K562 (cell line): Measurements from ENCODE around the gene KRTAP1-1. TPM values are rescaled to one million over a fixed set of nuclear protein-coding genes. Genes with fewer than 3 reads are reported as not detected.

Source experiments
- ATAC-seq: fragments of 200-7000 bp; cut with Tn5 transposase; 3 replicates; pipeline ENCODE4 v1.9.1; 2020; ENCODE audit warnings: moderate library complexity
- BruUV-seq: library from RNA; stranded (reverse); fragments of 400-500 nt; replicated peaks from 2 replicates; lab custom pipeline; 2021; lab: Mats Ljungman, UMichigan
- CTCF ChIA-PET: fragments of 300-600 bp; formaldehyde crosslinking; extraction: SDS; loops from one replicate; lab custom pipeline; 2021; ENCODE audit warnings: low intra/inter-chr PET ratio; lab: Yijun Ruan, JAX
- POLR2A ChIA-PET: fragments of 300-600, 350-650 bp; sonication (Branson Sonifier 250); formaldehyde crosslinking; extraction: SDS; loops from one replicate; lab custom pipeline; 2021; ENCODE audit warnings: antibody characterized with exemption, inconsistent platforms; lab: Yijun Ruan, JAX
- DNase-seq, 4 experiments: peaks; one replicate each; pipeline versions ENCODE4 v3.0.0 to v3.0.0-alpha.2; 2011 to 2018; ENCODE audit warnings: low spot score in 3 of 4, mixed read lengths in 3 of 4; ENCODE audit errors: extremely low read depth in 1 of 4
- FAIRE-seq: peaks from 2 replicates; lab custom pipeline; 2011; peaks lifted over from hg19 to GRCh38; lab: Jason Lieb, UNC
- H2AFZ ChIP-seq: 2 replicates; pipeline ENCODE4 v1.6.0; 2011; ENCODE audit warnings: low read depth, low read length, control low read depth, inconsistent platforms
- H3K27ac ChIP-seq: fragments of 200-600 bp; 3 replicates; pipeline ENCODE4 v1.8.0; 2011; ENCODE audit warnings: low read depth, mild to moderate bottlenecking, control low read depth, inconsistent platforms, low read length, moderate library complexity, mixed read lengths; ENCODE audit errors: extremely low read depth
- H3K27me3 ChIP-seq, 2 experiments: fragments of 300-600 bp in 1 of 2; 2 replicates in 1 of 2; 3 replicates in 1 of 2; pipeline versions ENCODE4 v1.6.0 to v1.8.0; 2011; ENCODE audit warnings: inconsistent platforms in 2 of 2, low read length in 2 of 2, mild to moderate bottlenecking in 1 of 2, mixed read lengths in 1 of 2, moderate library complexity in 1 of 2; ENCODE audit not compliant: control insufficient read depth in 2 of 2, insufficient read depth in 2 of 2
- H3K36me3 ChIP-seq: fragments of 300-600 bp; 3 replicates; pipeline ENCODE4 v1.8.0; 2011; ENCODE audit warnings: mild to moderate bottlenecking, low read length, inconsistent platforms; ENCODE audit not compliant: control insufficient read depth, insufficient read depth
- H3K4me1 ChIP-seq, 2 experiments: fragments of 200-600 bp in 1 of 2; replicated peaks in 1 of 2; 2 replicates in 1 of 2; 3 replicates in 1 of 2; pipeline versions ENCODE4 v1.5.1 to v1.8.0; 2011; ENCODE audit warnings: inconsistent platforms in 2 of 2, low read length in 2 of 2, mild to moderate bottlenecking in 1 of 2, mixed read lengths in 1 of 2, moderate library complexity in 1 of 2; ENCODE audit not compliant: control insufficient read depth in 2 of 2, insufficient read depth in 2 of 2
- H3K4me2 ChIP-seq: 2 replicates; pipeline ENCODE4 v1.6.1; 2011; ENCODE audit warnings: low read length, control low read depth, inconsistent platforms, mixed read lengths; ENCODE audit not compliant: insufficient read depth
- H3K4me3 ChIP-seq: fragments of 200-600 bp; sonication (generic), shearing (Covaris generic); 2 replicates; pipeline ENCODE4 v1.5.1; 2016; ENCODE audit warnings: control low read depth, inconsistent platforms
- H3K79me2 ChIP-seq: fragments of 200-600 bp; 3 replicates; pipeline ENCODE4 v1.8.0; 2011; ENCODE audit warnings: low read length, inconsistent platforms; ENCODE audit not compliant: control insufficient read depth, insufficient read depth
- H3K9ac ChIP-seq, 2 experiments: 2 replicates each; pipeline versions ENCODE4 v1.6.0 to v1.6.1; 2011; ENCODE audit warnings: low read depth in 2 of 2, low read length in 2 of 2, control low read depth in 1 of 2, inconsistent platforms in 1 of 2, mild to moderate bottlenecking in 1 of 2, mixed read lengths in 1 of 2; ENCODE audit not compliant: insufficient read depth in 1 of 2
- H3K9me1 ChIP-seq: one replicate; pipeline ENCODE4 v1.6.0; 2011; ENCODE audit warnings: inconsistent platforms, mild to moderate bottlenecking, low read length, moderate library complexity; ENCODE audit not compliant: control insufficient read depth, insufficient read depth
- H3K9me3 ChIP-seq: replicated peaks from 2 replicates; pipeline ENCODE4 v1.5.1; 2011; ENCODE audit warnings: low read depth, low read length, inconsistent platforms; ENCODE audit not compliant: control insufficient read depth, insufficient read depth
- H4K20me1 ChIP-seq: replicated peaks from 2 replicates; pipeline ENCODE4 v1.6.1; 2011; ENCODE audit warnings: low read length, inconsistent platforms, mixed read lengths; ENCODE audit not compliant: control insufficient read depth, insufficient read depth
- MAFG ChIP-seq: fragments of 450-650 bp; conservative IDR thresholded peaks from 2 replicates; pipeline ENCODE4 v1.6.1; 2016; ENCODE audit warnings: missing genetic modification characterization, missing compliant biosample characterization
- MYBL2 ChIP-seq, 2 experiments: fragments of 450-650 bp in 1 of 2; sonication (generic) in 1 of 2; formaldehyde crosslinking in 1 of 2; IDR thresholded peaks; 2 replicates each; pipeline versions ENCODE4 v1.6.1 to v1.8.1; 2017 to 2022; ENCODE audit warnings: borderline replicate concordance in 1 of 2, inconsistent platforms in 1 of 2, low read depth in 1 of 2, mild to moderate bottlenecking in 1 of 2, missing genetic modification reagents in 1 of 2, moderate library complexity in 1 of 2
- TSC22D4 ChIP-seq: fragments of 450-650 bp; IDR thresholded peaks from 2 replicates; pipeline ENCODE4 v1.6.1; 2016; ENCODE audit warnings: missing genetic modification characterization, missing biosample characterization, control low read depth
- ZNF57 ChIP-seq: fragments of 450-650 bp; formaldehyde crosslinking; IDR thresholded peaks from 2 replicates; pipeline ENCODE4 v1.4.0; 2020; ENCODE audit warnings: mild to moderate bottlenecking, moderate library complexity
- in situ Hi-C: fragments of 300-500 bp; cut with MboI; formaldehyde crosslinking; loops from 4 replicates; pipeline ENCODE4 v1.15.0; 2018; ENCODE audit warnings: inconsistent platforms, mixed read lengths
- intact Hi-C: fragments of 100-400 bp; cut with micrococcal nuclease; formaldehyde crosslinking; loops from 2 replicates; pipeline ENCODE4 v1.14.2; 2022
- polyA plus RNA-seq, 8 experiments: library from polyadenylated mRNA; depleted of rRNA in 4 of 8; stranded (reverse) in 5 of 8; unstranded in 3 of 8; fragments of >200 nt; fragmentation: Nextera tagmentation in 2 of 8; fragmentation: Illumina TruSeq in 1 of 8; extraction: Ambion mirVana in 2 of 8; extraction: Trizol in 1 of 8; gene quantifications; 2 replicates each; pipeline versions ENCODE4 v1.2.1 to v1.2.3, GENCODE V29; 2011 to 2014; ENCODE audit warnings: inconsistent platforms in 1 of 8, missing spikeins in 1 of 8
- total RNA-seq, 7 experiments: library from RNA; depleted of rRNA in 6 of 7; stranded (reverse); fragments of >200 nt in 6 of 7; fragmentation: Illumina TruSeq in 2 of 7; extraction: Trizol in 2 of 7; gene quantifications; 2 replicates each; pipeline versions ENCODE4 v1.2.1 to v1.2.3, GENCODE V29; 2011 to 2021; ENCODE audit warnings: low replicate concordance in 1 of 7
- TF ChIP-seq, protein P1 (sequence below): sonication (generic); formaldehyde crosslinking; IDR thresholded peaks from 2 replicates; pipeline ENCODE4 v1.8.1; 2023; ENCODE audit warnings: mild to moderate bottlenecking, missing genetic modification reagents

The KRTAP1-1 gene
- total and polyA plus RNA-seq, 9 of the 15 experiments (the other 6 are each of a cell fraction or from before 2014, with no cell fraction given): not detected

DNA sequence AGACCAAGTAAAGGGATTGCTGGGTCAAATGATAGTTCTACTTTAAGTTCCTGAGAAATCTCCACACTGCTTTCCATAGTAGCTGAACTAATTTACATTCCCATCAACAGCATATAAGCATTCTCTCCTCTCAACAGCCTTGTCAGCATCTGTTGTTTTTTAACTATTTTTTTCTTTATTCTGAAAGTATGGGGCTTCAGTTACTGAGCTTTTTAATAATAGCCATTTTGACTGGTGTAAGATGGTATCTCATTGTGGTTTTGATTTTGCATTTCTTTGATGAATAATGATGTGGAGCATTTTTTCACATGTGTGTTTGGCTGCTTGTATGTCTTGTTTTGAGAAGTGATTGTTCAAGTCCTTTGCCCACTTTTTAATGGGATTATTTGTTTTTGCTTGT is 11.3 kb upstream of the KRTAP1-1 start:
- ChIA-PET CTCF (no interaction called here), POLR2A (no interaction called here)
- H3K4me1 ChIP-seq: no peaks in the 10 kb centered on the region
- no peak overlapping the region for H3K4me2 ChIP-seq
- no peaks in the 10 kb centered on the region for H3K9me3 ChIP-seq
- H4K20me1 ChIP-seq: no peaks in the 10 kb centered on the region
- in situ Hi-C loops: no loop called here
- no peak for TF ChIP-seq MYBL2 (IDR thresholded peaks at IDR 0.05; ENCODE audit: low read depth)
- no peak for TF ChIP-seq MYBL2 (CRISPR knock-in tag; IDR thresholded peaks at IDR 0.05; ENCODE audit: borderline replicate concordance)
- TF ChIP-seq, protein P1, sequence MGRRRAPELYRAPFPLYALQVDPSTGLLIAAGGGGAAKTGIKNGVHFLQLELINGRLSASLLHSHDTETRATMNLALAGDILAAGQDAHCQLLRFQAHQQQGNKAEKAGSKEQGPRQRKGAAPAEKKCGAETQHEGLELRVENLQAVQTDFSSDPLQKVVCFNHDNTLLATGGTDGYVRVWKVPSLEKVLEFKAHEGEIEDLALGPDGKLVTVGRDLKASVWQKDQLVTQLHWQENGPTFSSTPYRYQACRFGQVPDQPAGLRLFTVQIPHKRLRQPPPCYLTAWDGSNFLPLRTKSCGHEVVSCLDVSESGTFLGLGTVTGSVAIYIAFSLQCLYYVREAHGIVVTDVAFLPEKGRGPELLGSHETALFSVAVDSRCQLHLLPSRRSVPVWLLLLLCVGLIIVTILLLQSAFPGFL: no peak
- no peak for TF ChIP-seq MAFG (tag)
- no peak for TF ChIP-seq ZNF57 (CRISPR knock-in tag)
- no peak for TF ChIP-seq TSC22D4
- TF ChIP-seq, all 486 proteins: peak for 0
- no peaks in the 10 kb centered on the region for H3K79me2 ChIP-seq
- DNase-seq (no peak), FAIRE-seq (no peak), ATAC-seq (no peak)
- no peak overlapping the region for H3K4me3 ChIP-seq
- H2AFZ ChIP-seq: no peak overlapping the region
- peaks cover 7% of the 10 kb centered on the region in 2 experiments; a peak in 4 of 5 replicates for H3K27me3 ChIP-seq
- H3K9ac ChIP-seq: no peak overlapping the region
- BruUV-seq: no TSS peak
- intact Hi-C loops: no loop called here
- H3K36me3 ChIP-seq: no peaks in the 10 kb centered on the region
- H3K9me1 ChIP-seq: no peaks in the 10 kb centered on the region
- no peak overlapping the region for H3K27ac ChIP-seq
